Inferior parietal cortex (tissue), 1 donor: ENCODE results near the gene MCAT.

Experiments used
- DNase-seq: peaks from one replicate; pipeline ENCODE4 v3.0.0-alpha.2; 2016; ENCODE audit errors: extremely low spot score

MCAT gene, protein sequence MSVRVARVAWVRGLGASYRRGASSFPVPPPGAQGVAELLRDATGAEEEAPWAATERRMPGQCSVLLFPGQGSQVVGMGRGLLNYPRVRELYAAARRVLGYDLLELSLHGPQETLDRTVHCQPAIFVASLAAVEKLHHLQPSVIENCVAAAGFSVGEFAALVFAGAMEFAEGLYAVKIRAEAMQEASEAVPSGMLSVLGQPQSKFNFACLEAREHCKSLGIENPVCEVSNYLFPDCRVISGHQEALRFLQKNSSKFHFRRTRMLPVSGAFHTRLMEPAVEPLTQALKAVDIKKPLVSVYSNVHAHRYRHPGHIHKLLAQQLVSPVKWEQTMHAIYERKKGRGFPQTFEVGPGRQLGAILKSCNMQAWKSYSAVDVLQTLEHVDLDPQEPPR

DNA sequence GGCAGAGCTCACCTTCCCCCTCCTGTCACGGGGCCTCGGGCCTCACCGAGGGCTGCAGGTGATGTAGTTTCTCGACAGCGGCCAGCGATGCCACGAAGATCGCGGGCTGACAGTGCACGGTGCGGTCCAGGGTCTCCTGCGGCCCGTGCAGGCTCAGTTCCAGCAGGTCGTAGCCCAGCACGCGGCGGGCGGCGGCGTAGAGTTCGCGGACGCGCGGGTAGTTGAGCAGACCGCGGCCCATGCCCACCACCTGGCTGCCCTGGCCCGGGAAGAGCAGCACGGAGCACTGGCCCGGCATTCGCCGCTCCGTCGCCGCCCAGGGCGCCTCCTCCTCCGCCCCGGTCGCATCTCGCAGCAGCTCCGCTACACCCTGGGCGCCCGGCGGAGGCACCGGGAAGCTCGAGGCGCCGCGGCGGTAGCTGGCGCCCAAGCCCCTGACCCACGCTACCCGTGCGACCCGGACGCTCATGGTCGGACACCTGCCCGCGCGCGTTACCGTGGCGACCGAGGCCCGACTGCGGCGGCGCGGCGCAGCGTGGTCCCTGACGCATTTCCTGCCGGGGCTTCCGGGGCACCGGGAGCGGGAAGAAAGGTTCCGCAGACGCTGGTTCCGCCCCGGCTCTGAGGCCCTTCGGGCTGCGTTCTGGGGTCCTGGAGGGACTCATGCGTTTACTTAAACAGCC is at the start of gene MCAT:
MCAT (minus strand) TSS at position 519 of the 683 bp plus-strand sequence; CDS start at position 469, 50 bp downstream.
- DNase-seq = peak; percentile 84

DNA sequence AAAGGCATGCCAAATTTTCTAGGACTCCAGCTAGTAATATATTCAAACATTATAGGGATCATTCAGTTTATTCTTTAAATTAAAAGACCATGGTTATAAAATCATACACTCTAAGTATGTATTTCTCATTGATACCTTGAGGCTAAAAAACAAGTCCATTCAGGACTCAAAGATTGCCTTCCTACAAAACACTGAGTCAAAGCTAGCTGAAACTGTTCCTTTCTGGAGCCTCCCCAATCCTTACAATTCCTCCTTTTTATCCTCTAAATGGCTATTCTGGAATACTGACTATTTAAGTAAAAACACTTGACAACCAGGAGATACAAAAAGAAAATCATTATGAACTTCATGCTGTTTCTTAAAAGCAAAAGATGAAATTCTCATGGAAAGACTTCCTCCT is 48.6 kb upstream of the MCAT start:
- DNase-seq = no peak

DNA sequence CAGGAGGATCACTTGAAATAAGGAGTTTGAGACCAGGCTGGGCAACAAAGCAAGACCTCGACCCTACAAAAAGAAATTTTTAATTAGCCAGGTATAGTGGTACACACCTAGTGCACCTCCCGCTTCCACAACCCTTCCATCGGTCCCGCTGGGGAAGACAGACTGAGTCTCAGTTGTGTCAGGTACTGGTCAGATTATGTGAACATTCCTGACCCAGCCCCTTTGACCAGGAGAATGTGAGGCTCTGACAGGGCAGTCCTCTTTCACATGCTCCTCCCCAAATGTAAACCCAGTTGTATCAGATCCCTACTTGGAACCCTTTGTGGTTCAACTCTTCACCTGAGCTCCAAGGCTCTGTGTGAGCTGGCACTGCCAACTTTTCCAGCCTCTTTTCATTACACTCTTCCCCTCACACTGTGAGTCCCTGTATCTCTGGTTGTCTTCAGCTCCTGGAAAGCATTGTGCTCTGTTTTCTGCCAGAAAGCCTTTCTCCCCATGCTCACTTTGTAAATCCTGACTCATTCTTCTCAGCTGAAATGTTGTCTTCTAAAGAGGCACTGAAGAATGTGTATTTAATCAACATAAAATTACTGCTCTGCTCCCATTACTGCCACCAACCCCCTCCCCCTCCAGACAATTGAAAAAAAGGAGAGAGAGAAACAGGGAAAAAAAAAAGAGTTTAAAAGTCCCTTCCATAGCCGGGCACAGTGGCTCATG is 45.8 kb upstream of the MCAT start:
- no peak for DNase-seq

DNA sequence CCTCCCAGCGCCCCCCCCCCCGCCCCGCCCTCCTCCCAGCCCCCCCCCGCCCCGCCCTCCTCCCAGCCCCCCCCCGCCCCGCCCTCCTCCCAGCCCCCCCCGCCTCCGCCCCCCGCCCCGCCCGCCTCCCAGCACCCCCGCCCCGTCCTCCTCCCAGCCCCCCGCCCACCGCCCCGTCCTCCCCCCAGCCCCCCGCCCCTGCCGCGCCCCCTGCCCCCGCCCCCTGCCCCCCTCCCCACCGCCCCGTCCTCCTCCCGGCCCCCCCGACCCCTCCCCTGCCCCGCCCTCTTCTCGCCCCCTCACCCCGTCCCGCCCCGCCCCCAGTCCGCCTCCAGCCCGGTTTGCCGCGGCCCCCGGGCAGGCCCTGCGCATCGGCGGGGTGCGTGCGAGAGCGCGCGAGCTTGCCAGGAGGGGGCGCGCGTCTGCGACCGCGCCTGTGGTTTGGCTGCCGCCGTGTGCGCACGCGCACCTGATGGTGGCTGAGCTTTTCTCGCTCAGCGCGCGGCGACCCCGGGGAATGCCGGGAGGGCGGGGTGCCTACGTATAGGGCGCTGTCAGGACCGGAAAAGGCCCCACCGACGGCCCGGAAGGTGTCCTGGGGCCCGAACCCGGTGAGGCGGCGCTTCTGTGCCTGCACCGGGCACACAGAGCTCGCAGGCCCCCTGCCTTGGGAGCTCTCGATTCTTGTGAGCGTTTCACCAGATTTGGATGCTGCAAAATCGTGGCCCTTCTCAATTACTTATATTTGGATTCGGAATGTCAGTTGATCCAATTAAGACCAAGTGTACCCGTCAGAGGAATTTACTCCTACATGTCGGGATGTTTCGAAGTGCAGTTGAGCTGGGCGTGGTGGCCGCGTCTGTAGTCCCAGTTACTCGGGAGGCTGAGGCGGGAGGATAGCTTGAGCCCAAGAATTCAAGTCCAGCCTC is 44.2 kb upstream of the MCAT start:
- peak; percentile 93 for DNase-seq

DNA sequence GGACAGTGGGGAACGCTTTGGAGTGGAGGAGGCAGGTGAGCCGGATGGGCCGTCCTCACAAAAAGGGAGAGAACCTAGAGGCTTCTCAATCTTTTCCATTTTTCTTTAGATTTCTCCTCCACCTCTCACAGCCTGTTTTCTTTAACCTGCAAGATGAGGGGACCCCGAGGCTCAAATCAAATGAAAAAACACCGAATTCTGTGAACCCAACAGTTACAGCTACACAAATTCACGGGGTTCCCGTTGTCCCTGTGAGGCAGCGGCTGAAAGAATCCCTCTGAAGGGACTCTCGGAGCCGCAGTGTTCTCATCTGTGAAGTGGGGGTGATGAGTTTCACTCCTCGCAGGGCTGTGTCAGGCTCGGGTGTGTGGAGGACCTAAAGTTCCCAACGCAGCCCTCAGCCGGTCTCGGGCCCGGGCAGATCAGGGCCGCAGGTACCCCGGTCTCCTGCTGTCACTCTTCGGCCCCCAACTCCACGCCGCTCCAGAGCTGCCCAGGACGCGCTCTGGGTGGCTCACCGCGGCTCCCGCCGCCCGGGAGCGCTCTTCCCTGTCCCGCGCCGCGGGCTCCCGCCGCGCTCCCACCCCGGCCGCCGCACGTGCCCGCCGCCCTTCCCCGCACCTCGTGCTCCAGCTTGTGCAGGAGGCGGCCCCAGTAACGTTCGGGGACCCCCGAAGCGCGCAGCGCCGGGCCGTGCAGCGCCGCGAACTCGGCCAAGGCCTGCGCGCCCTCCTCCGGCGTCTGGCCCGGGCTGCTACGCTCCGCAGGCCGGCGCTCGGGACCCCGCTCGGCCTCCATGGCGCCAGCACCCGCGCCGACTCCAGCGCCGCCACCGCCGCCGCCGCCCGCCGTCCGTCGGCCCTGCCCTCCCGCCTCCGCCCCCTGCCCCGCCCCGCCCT is 43.3 kb upstream of the MCAT start, which contains the start of gene TTLL12:
TTLL12 (minus strand) TSS at position 863 of the 899 bp plus-strand sequence; CDS start at position 798, 65 bp downstream.
- peak; percentile 25 for DNase-seq

DNA sequence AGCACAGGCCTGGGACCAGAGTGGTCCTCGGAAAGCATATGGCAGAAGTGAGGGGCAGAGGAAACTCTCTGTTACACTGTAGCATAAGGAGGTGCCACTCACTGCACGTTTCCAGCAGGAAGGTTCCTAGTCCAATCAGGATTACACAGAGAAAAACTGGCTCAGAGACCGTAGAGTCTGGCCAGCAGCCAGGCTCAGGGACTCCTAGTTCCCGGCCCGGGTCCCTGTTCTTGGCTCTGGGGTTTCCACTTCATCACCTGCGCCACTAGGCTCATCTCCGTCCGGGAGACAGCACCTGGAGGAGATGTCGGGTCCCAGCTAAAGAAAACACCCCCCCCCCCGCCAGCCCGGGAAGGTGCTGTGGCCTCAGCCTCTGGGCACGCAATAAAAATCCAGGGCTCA is 42.7 kb upstream of the MCAT start:
- DNase-seq = no peak

DNA sequence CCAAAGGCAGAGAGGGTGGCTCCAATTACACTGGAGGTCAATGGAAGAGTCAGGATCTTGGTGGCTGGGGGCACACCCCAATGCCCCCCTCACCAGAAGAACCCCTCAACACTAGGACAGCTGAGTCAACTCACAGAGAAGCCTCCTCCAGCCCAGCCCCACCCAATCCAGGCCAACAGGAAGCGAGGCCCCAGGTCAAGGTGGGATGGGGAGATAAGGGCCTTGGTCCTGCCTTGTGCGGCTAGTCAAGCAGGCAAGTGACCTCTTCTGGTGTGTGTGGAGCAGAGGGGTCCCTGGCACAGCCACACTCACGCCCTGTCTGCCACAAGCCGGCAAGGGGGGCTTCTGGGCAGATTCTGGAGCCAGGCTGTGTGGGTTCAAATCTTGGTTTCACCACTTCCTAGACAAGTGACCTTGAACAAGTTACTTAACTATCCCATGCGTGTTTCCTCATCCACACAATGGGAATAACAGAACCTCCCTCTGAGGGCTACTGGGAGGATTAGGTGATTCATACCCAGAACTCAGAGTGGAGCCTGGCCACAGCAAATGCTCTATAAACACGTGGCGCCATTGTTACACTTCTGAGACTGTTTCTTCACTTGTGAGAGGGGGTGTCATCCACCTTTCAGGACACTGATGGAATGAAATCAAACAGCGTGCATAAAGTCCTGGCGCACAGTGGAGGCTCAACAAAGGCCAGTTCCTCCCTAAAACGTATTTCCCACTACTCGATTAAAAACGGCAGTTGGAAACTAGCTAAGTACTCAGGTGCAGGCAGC is 40.5 kb upstream of the MCAT start:
- DNase-seq = no peak

DNA sequence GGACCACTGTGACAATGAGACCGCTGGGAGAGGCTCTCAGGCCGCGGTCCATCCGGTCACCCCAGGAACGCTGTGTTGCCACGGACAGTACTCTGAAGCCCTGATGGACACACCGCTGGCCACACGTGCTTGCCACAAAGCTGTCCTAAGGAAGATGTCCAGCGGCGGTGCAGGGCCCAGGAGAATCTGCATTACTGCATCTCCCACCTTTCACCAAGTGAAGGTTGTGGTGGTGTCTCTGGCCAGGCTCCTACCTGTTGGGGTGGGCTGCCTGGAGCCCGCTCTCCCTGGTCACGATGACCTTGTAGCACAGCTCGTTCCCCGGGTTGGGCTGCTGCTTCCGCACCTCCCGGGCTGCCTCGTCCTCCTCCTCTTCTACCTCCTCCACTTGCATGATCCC is 39.5 kb upstream of the MCAT start:
- no peak for DNase-seq

DNA sequence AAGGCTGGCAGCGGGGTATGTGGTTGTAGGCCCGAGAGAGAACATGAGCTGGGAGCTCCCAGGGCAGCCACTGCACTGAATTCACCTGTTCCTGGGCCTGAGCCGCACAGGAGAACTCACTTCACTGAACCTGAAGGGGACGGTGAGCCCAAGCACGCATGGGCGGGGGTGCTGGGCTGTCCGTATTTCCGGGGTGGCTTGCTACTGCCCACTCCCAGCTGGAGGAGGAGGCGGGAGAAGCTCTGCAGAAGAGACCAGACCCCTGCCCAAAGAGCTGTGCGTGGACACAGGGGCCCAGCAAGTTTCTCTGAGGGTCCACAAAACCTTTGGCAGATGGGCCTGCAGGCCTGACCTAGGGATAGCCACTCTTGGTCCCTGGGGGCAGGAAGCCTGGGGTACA is 38.9 kb upstream of the MCAT start:
- no peak for DNase-seq

DNA sequence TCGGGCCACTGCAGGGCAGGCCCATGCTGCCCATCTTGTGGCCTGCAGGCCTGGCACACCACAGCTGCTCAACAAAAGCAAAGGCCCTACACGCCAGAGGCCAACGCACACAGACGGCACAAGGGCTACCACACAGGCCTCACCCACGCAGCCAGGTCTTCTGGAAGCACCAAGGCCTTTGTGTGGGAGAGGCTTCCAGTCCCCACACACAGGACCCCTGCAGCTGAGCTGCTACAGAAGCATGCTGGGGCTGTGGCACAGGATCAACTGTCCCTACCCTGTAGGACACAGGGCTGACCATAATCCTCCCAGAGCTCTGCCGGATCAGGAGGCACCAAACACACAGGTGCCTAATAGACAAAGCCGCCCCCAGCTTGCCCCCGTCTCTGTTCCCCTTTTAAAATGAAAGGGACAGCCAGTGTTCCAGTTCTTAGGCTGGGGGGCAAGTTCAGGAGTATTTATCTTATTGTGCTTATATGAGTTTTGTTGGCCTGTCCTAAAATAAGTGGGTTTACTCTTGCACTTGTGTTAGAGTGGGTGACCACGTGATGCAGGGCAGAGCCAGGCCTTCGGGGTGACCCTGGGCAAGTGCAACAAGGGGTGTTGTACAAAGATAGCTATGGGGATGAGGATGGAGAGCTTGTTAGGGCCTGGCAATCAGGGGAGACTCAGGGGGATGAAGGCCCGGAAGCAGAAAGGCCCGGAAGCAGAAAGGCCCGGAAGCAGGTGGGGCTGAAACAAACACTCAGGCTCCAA is 38.3 kb upstream of the MCAT start:
- DNase-seq = no peak

DNA sequence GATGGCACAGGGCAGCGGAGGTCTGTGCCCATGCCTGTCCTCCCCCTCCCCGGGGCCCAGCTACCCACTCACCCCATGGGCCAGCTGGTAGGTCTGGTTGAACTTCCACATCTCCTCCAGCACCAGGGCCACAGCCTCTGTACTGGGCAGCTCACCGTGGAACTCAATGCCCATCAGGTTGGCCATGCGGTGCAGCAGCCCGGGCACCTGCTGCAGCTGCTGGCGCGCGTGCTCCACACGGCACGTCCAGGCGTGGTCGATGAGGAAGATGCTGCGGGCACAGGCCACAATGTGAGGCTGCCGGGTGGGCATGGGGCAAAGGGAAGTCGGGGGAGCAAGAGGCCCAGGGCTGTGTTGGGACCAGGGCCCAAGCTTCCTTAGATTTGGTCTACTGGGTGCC is 37.5 kb upstream of the MCAT start:
- DNase-seq = no peak

DNA sequence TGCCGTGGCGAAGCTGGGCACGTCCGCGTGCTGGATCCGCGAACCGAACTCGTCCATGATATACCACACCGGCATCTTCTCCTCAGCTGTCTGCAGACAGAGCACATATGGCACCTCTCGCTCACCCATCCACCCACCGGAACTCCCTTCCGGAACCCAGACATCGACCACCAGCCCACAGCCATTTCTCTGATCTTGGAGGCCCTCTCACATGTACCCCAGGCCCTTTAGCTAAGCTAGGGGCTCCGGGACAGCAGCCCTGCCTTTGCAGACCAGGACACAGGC is 36.7 kb upstream of the MCAT start:
- no peak for DNase-seq

DNA sequence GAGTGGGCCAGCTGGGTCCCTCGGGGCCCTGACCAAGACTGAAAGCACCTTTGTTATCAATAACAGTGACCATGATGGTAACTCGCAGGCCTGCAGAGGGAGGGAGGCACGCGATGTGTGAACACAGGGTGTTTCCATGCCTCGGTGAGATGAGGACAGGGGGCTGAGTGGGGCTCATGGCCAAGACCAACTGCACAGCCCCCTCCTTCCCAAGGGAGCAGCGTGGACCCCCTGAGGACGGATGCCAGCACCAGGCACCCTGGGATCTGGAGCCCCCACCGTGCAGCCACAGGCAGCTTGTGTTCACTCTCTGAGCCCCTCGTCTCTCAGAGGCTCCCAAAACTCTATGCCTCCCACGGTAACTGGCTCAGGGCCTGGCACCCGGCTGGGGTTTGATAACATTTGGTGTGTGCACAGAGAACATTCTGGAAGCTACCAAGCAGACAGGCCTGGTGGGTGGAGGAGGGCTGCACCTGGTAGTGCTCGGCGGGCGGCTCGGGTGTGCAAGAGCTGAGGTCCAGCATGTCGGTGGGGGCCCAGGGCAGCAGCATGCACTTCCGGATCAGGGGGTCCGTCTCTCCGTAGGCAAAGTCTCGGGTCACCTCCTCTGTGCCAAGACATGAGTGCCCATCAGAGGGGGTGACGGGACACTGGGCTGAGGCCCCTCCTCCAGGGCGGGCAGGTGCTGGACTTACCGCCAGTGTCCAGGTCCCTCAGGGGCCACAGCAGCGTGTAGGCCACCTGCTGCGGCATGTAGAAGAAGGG is 36.1 kb upstream of the MCAT start:
- DNase-seq = no peak

DNA sequence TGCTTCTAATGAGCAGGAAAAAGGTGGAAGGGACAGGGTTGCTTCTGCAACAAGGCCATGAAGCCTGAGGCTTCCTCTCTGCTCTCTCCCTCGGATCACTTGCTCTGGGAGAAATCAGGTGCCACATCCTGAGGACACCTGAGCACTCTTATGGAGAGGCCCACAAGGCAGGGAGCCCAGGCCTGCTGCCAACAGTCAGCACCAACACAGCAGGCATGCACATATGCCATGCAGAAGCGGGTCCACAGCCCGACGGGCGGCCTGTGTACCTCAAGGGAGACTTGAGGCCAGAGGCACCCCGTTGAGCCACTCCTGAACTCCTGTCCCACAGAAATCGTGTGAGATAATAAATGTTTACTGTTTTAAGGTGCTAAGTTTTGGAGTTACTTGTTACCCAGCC is 34.3 kb upstream of the MCAT start:
- no peak for DNase-seq

DNA sequence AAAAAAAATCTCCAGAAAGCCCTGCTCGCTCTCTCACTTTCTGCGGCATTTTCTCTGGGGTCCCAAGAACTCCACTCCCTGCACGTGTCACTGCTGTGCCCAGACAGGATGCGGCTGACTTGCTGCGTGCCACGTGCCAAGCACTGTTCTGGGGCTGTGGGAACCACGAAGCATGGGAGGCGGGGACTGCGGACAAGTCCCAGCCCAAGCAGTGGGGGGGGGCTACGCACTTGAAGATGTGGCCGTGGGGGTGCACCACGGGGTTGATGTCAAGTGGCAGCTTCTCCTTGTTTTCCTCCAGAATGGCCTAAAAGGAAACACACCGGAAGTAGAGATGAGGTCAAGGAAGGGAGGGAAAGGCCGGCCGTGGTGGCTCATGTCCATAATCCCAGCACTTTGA is 32.9 kb upstream of the MCAT start:
- DNase-seq = no peak

DNA sequence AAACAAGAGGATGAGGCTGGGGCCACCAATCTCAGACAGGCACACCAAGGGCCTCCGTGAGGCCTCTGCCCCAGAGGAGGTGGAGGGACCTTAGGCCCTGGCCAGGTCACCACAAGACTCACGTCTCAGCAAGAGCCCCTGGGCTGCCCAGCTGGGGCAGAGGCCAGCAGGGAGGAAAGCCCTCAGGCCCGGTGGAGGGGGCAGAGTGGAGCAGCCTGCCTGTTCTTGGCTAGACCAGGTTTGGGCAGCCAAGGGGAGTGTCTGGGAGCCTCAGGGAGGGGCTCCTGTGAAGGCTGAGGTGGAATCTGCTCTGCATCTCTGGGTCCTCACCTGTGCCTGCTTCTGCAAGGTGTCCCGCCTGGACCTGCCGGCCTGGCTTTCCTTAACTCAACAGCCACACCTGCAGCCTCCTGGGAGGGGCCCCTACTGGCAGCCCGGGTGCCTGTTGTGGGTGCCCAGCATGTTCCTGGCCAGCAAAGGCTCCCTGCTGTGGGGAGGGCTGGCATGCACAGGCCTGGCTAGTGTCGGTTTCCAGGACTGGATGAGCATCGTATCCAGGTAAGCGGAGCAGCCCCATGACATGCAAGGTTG is 31.8 kb upstream of the MCAT start:
- no peak for DNase-seq

DNA sequence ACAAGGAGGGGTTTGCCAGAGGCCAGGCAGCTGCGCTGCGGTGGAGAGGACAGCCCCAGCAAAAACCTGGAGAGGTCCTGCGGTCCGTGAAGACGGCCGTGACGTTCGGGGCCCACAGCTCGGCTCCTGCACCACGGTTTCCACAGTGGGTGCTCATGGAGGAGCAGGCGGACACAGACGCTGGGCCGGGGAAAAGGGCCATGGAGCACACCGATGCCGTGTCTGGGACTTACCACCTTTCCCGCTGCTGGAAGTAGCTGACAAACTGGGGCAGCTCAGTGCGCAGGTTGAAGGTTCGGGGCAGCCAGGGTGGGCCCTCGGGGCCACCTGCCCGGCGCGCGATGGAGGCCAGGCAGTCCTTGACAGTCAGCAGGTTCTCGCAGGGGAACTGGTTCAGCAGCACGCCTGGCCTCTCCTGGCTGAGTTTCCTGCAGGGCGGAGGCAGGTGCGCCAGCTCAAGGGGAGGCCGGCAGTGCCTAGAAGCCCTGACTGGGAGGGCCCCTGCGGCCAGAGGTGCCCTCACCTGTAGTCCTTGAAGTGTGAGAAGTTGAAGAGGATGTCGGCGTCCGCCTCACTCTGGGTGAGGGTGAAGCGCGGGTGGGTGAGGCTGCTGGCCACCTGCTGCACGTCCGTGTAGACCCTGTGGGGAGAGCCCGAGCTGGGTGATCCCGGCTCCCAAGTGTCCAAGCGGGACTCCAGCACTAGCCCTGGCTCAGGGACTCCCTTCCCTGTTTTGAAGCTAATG is 30.9 kb upstream of the MCAT start:
- no peak for DNase-seq
